Lower leg skin (tissue), 4 donors: Measurements from ENCODE around the gene SLC36A1. TPM values are rescaled to one million over a fixed set of nuclear protein-coding genes. Genes with fewer than 3 reads are reported as not detected.

Experiments
- DNase-seq, 2 donors: peaks; one replicate each; pipeline ENCODE4 v3.0.0-alpha.2; 2019; ENCODE audit warnings: low spot score in 2 of 2
- H3K4me3 ChIP-seq: fragments of 200-600 bp; sonication (generic); 2 replicates; pipeline ENCODE4 v1.5.1; 2017; ENCODE audit warnings: mild to moderate bottlenecking, low read depth; ENCODE audit not compliant: poor library complexity, severe bottlenecking
- CTCF ChIP-seq, 3 donors: fragments of 450-650 bp; IDR thresholded peaks; one replicate each; pipeline ENCODE4 v1.5.1; 2016; ENCODE audit warnings: antibody characterized with exemption in 3 of 3, mild to moderate bottlenecking in 3 of 3, moderate library complexity in 2 of 3
- POLR2A ChIP-seq, 2 donors: fragments of 450-650 bp; IDR thresholded peaks; one replicate each; pipeline ENCODE4 v1.6.1; 2016 to 2017; ENCODE audit warnings: antibody characterized with exemption in 2 of 2, mild to moderate bottlenecking in 1 of 2, moderate library complexity in 1 of 2
- WGBS, 2 donors: methylation state at CpG; one replicate each; pipeline ENCODE4 v1.1.5; 2018; 5-methylcytosine and 5-hydroxymethylcytosine counted together
- intact Hi-C: fragments of 100-400 bp; cut with DNase I; formaldehyde crosslinking; loops from one replicate; pipeline ENCODE4 v1.15.0; 2023; ENCODE audit warnings: low total_unique reads
- total RNA-seq, 4 donors: library from RNA; depleted of rRNA; stranded (reverse); fragments of >200 nt; gene quantifications; one replicate each; pipeline ENCODE4 v1.1.0, GENCODE V29; 2016

SLC36A1 gene
- 1 to 10 TPM; 4.8 to 7.0 (median 6.5) TPM for total RNA-seq

GRCh38 chr5:151447174-151448037 lies at the start of gene SLC36A1:
SLC36A1 (plus strand) TSS chr5:151447603; CDS start chr5:151458793, 11,190 bp downstream.
- intact Hi-C loops, result loop anchor here (5.0 to 10.0 kb wide), 3 partner anchors 47 to 297 kb away; no protein-coding TSS in a partner anchor
- DNase-seq, result peak; percentile 94 to 99
- 0% methylated on average over 30 to 45 of the region's 46 CpGs for whole genome bisulfite sequencing, 2 donors
- TF ChIP-seq CTCF (IDR thresholded peaks at IDR 0.05) (peak in 1 of 3 donors; percentile 88), POLR2A (IDR thresholded peaks at IDR 0.05) (no peak)
- H3K4me3 ChIP-seq, result peak within 1 kb of the TSS; percentile 80

- intact Hi-C loops, result no loop called here
Observed at GRCh38 chr5:151405334-151406160, 41.9 kb upstream of the SLC36A1 start.

GRCh38 chr5:151406322-151406947 lies 41.0 kb upstream of the SLC36A1 start:
- no peak for TF ChIP-seq POLR2A (IDR thresholded peaks at IDR 0.05)
- TF ChIP-seq CTCF (IDR thresholded peaks at IDR 0.05), result no peak
- no peak for DNase-seq
- no peak overlapping the region for H3K4me3 ChIP-seq
- 65 to 74% methylated on average over 8 of the region's 8 CpGs for WGBS, 2 donors
- intact Hi-C loops, result no loop called here

More at GRCh38 chr5:151405334-151406160, 41.9 kb upstream of the SLC36A1 start:
- no peak for TF ChIP-seq POLR2A (IDR thresholded peaks at IDR 0.05)
- TF ChIP-seq CTCF (IDR thresholded peaks at IDR 0.05), result no peak
- H3K4me3 ChIP-seq, result no peak overlapping the region
- 82 to 83% methylated on average over 4 of the region's 4 CpGs for WGBS, 2 donors
- DNase-seq, result no peak

- intact Hi-C loops, result no loop called here
- no peak for DNase-seq
- TF ChIP-seq POLR2A (IDR thresholded peaks at IDR 0.05) (no peak), CTCF (IDR thresholded peaks at IDR 0.05) (no peak)
- WGBS, 2 donors, result 31 to 40% methylated on average over 4 of the region's 4 CpGs
- H3K4me3 ChIP-seq, result no peak overlapping the region
Observed at GRCh38 chr5:151408591-151409230, 38.7 kb upstream of the SLC36A1 start.

GRCh38 chr5:151413800-151414199 lies 33.6 kb upstream of the SLC36A1 start:
- 57 to 89% methylated on average over 3 of the region's 3 CpGs for WGBS, 2 donors

More at GRCh38 chr5:151413800-151414199, 33.6 kb upstream of the SLC36A1 start:
- no peak for TF ChIP-seq CTCF (IDR thresholded peaks at IDR 0.05)
- no peak for TF ChIP-seq POLR2A (IDR thresholded peaks at IDR 0.05)
- intact Hi-C loops, result no loop called here
- no peak overlapping the region for H3K4me3 ChIP-seq
- no peak for DNase-seq
